Nasal cavity respiratory epithelium epithelial cell of viscerocranial mucosa (primary cell): ENCODE results near the gene FAM47A. TPM values are rescaled to one million over a fixed set of nuclear protein-coding genes. Genes with fewer than 3 reads are reported as not detected.

Source experiments
- total RNA-seq: library from RNA; depleted of rRNA; stranded (reverse); fragments of >200 nt; gene quantifications from 2 replicates; pipeline ENCODE4 v1.2.3, GENCODE V29; 2014

Gene FAM47A
- total RNA-seq = not detected in 2 replicates

DNA sequence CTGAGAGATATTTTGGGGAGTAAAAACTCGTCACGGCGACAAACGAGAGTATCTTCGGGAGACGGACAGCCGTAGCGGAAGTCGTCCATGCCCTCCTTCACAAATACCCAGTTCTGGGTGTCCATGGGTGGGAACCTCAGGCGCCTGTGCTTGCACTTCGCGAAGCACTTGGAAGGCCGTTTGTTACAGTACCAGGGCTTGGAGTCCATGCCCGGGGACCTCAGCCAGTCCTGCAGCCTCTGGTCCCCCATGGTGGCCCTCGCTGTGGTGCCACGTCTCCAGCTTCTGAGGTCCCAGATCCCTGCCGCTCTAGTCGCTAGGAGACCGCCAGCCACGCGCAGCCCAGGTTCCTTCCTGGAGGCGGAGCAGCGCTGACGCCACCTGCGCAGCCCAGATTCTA, at the start of gene FAM47A:
FAM47A (minus strand) TSS at position 287 of the 400 bp plus-strand sequence; CDS start at position 251, 36 bp downstream.

